Liver (tissue), 9 donors: ENCODE measurements around the gene PASK. TPM values are rescaled to one million over a fixed set of nuclear protein-coding genes. Genes with fewer than 3 reads are reported as not detected.

ENCODE experiments used
- DNase-seq: peaks from one replicate; pipeline ENCODE4 v3.0.0-alpha.2; 2017; ENCODE audit warnings: low spot score
- H3K27ac ChIP-seq, 2 donors: one replicate each; pipeline ENCODE4 v1.7.0; 2013; ENCODE audit warnings: inconsistent platforms in 2 of 2, low read length in 2 of 2, control low read depth in 1 of 2, low read depth in 1 of 2, mild to moderate bottlenecking in 1 of 2
- H3K27me3 ChIP-seq, 4 donors: one replicate each; pipeline versions ENCODE4 v1.6.1 to v1.7.0; 2013; ENCODE audit warnings: low read length in 3 of 4, inconsistent platforms in 1 of 4, mild to moderate bottlenecking in 1 of 4, moderate library complexity in 1 of 4; ENCODE audit not compliant: control insufficient read depth in 4 of 4, insufficient read depth in 4 of 4
- H3K36me3 ChIP-seq, 4 donors: one replicate each; pipeline versions ENCODE4 v1.6.1 to v1.7.0; 2013; ENCODE audit warnings: low read length in 3 of 4, mild to moderate bottlenecking in 3 of 4, low read depth in 1 of 4, moderate library complexity in 1 of 4; ENCODE audit not compliant: control insufficient read depth in 4 of 4, insufficient read depth in 3 of 4
- H3K4me1 ChIP-seq, 4 donors: one replicate each; pipeline versions ENCODE4 v1.6.1 to v1.7.0; 2013; ENCODE audit warnings: low read length in 3 of 4, mild to moderate bottlenecking in 3 of 4, moderate library complexity in 1 of 4; ENCODE audit not compliant: control insufficient read depth in 4 of 4, insufficient read depth in 4 of 4
- H3K4me3 ChIP-seq, 3 donors: one replicate each; pipeline versions ENCODE4 v1.6.1 to v1.7.0; 2013; ENCODE audit warnings: low read length in 3 of 3, control low read depth in 1 of 3, low read depth in 1 of 3, mild to moderate bottlenecking in 1 of 3
- H3K9ac ChIP-seq, 2 donors: one replicate each; pipeline ENCODE4 v1.7.0; 2013; ENCODE audit warnings: low read length in 2 of 2, mild to moderate bottlenecking in 2 of 2, moderate library complexity in 2 of 2, control low read depth in 1 of 2, low read depth in 1 of 2
- H3K9me3 ChIP-seq, 4 donors: one replicate each; pipeline versions ENCODE4 v1.6.1 to v1.7.0; 2013; ENCODE audit warnings: low read length in 3 of 4; ENCODE audit not compliant: control insufficient read depth in 4 of 4
- ATF3 ChIP-seq: IDR thresholded peaks from 2 replicates; pipeline ENCODE4 v1.6.1; 2016; ENCODE audit warnings: antibody characterized with exemption
- CTCF ChIP-seq: fragments of 150-350 bp; IDR thresholded peaks from 2 replicates; pipeline ENCODE4 v1.5.1; 2017; ENCODE audit warnings: improper control_type of control experiment, low read depth, low read length; ENCODE audit not compliant: missing input control
- EGR1 ChIP-seq, 2 donors: IDR thresholded peaks; 2 replicates each; pipeline ENCODE4 v1.6.1; 2016 to 2018; ENCODE audit warnings: antibody characterized with exemption in 2 of 2, low read depth in 2 of 2
- FOXA1 ChIP-seq: IDR thresholded peaks from 2 replicates; pipeline ENCODE4 v1.6.1; 2016; ENCODE audit warnings: antibody characterized with exemption
- FOXA2 ChIP-seq: IDR thresholded peaks from 2 replicates; pipeline ENCODE4 v1.6.1; 2016; ENCODE audit warnings: antibody characterized with exemption
- GABPA ChIP-seq, 2 donors: IDR thresholded peaks in 1 of 2; conservative IDR thresholded peaks in 1 of 2; 2 replicates each; pipeline ENCODE4 v1.6.1; 2016; ENCODE audit warnings: antibody characterized with exemption in 2 of 2, mild to moderate bottlenecking in 1 of 2, moderate library complexity in 1 of 2
- HNF4A ChIP-seq, 2 donors: conservative IDR thresholded peaks; 2 replicates each; pipeline ENCODE4 v1.6.1; 2016; ENCODE audit warnings: antibody characterized with exemption in 2 of 2, mild to moderate bottlenecking in 2 of 2
- HNF4G ChIP-seq: IDR thresholded peaks from 2 replicates; pipeline ENCODE4 v1.6.1; 2016; ENCODE audit warnings: antibody characterized with exemption
- JUND ChIP-seq, 2 donors: IDR thresholded peaks; 2 replicates each; pipeline ENCODE4 v1.6.1; 2016; ENCODE audit warnings: antibody characterized with exemption in 2 of 2
- MAX ChIP-seq: IDR thresholded peaks from 2 replicates; pipeline ENCODE4 v1.6.1; 2016; ENCODE audit warnings: antibody characterized with exemption
- NR2F2 ChIP-seq: IDR thresholded peaks from 2 replicates; pipeline ENCODE4 v1.6.1; 2016; ENCODE audit warnings: antibody characterized with exemption
- RAD21 ChIP-seq, 2 donors: IDR thresholded peaks; 2 replicates each; pipeline ENCODE4 v1.6.1; 2016; ENCODE audit warnings: antibody characterized with exemption in 2 of 2, mild to moderate bottlenecking in 2 of 2
- REST ChIP-seq: IDR thresholded peaks from 2 replicates; pipeline ENCODE4 v1.6.1; 2016; ENCODE audit warnings: antibody characterized with exemption, mild to moderate bottlenecking
- RXRA ChIP-seq, 2 donors: IDR thresholded peaks; 2 replicates each; pipeline ENCODE4 v1.6.1; 2017 to 2018; ENCODE audit warnings: antibody characterized with exemption in 2 of 2, mild to moderate bottlenecking in 1 of 2
- SP1 ChIP-seq: IDR thresholded peaks from 2 replicates; pipeline ENCODE4 v1.6.1; 2018; ENCODE audit warnings: antibody characterized with exemption, mild to moderate bottlenecking
- TAF1 ChIP-seq: conservative IDR thresholded peaks from 2 replicates; pipeline ENCODE4 v1.6.1; 2016; ENCODE audit warnings: antibody characterized with exemption, mild to moderate bottlenecking
- YY1 ChIP-seq: IDR thresholded peaks from 2 replicates; pipeline ENCODE4 v1.6.1; 2016; ENCODE audit warnings: antibody characterized with exemption, mild to moderate bottlenecking
- ZBTB33 ChIP-seq: IDR thresholded peaks from 2 replicates; pipeline ENCODE4 v1.6.1; 2016; ENCODE audit warnings: antibody characterized with exemption
- WGBS: extraction: QIAGEN DNeasy Blood & Tissue Kit; methylation state at CpG from one replicate; pipeline ENCODE4 v1.1.7; 2013; 5-methylcytosine and 5-hydroxymethylcytosine counted together
- polyA plus RNA-seq, 2 donors: library from polyadenylated mRNA; stranded (reverse) in 1 of 2; unstranded in 1 of 2; fragments of 200-250 nt in 1 of 2; fragments of >200 nt in 1 of 2; fragmentation: Nextera tagmentation in 1 of 2; extraction: Ambion mirVana in 1 of 2; gene quantifications; one replicate each; pipeline versions ENCODE4 v1.2.1 to v1.2.3, GENCODE V29; 2013 to 2015
- total RNA-seq, 2 donors: library from RNA; depleted of rRNA; stranded (reverse); fragments of >200 nt; gene quantifications; one replicate each; pipeline ENCODE4 v1.2.3, GENCODE V29; 2014
- donor health status: healthy.
- donor health status: healthy.
- donor health status: healthy.
- donor health status: healthy.
- donor health status: healthy.

The PASK gene
- total and polyA plus RNA-seq, 4 donors = 0.96 to 8.8 (median 2.9) TPM

- H3K4me3 ChIP-seq = no peak overlapping the region
- no peaks in the 10 kb centered on the region for H3K4me1 ChIP-seq
- H3K36me3 ChIP-seq = peaks cover 12 to 68% (median 27%) of the 10 kb centered on the region in 4 donors
- H3K9ac ChIP-seq = no peak overlapping the region
- WGBS = 90% methylated on average over 25 of the region's 25 CpGs
- no peak for DNase-seq
- TF ChIP-seq GABPA (IDR thresholded peaks at IDR 0.05 in 1 of 2, conservative IDR thresholded peaks at IDR 0.05 in 1 of 2) (no peak), HNF4A (conservative IDR thresholded peaks at IDR 0.05) (no peak), SP1 (no peak), RXRA (IDR thresholded peaks at IDR 0.05) (no peak), YY1 (no peak), MAX (no peak), TAF1 (no peak), FOXA2 (no peak), ATF3 (no peak), HNF4G (no peak), FOXA1 (no peak), NR2F2 (no peak), REST (no peak), RAD21 (IDR thresholded peaks at IDR 0.05) (no peak), ZBTB33 (no peak), EGR1 (IDR thresholded peaks at IDR 0.05; ENCODE audit: low read depth in 2 of 2) (no peak), CTCF (no peak), JUND (IDR thresholded peaks at IDR 0.05) (no peak)
- no peaks in the 10 kb centered on the region for H3K9me3 ChIP-seq
- H3K27ac ChIP-seq = no peak overlapping the region
- H3K27me3 ChIP-seq = no peaks in the 10 kb centered on the region
These were observed 75.9 kb downstream of the PASK start for GRCh38 chr2:241073166-241074064.
